Activated CD4-positive, alpha-beta T cell treated with anti-CD3 and anti-CD28 coated beads, Interleukin-2, amount 50 U/mL, for 1 hour (primary cell): ENCODE measurements around the gene ABHD14A.
A peak's percentile ranks its signal among the peaks of the same experiment; 100 is the strongest.

Source experiments
- DNase-seq: peaks from one replicate; pipeline ENCODE4 v3.0.0-alpha.2; 2020

The ABHD14A gene

GRCh38 chr3:51998774-51999173, 23.9 kb downstream of the ABHD14A start:
- no peak for DNase-seq

GRCh38 chr3:51999846-52000245, 25.0 kb downstream of the ABHD14A start:
- DNase-seq, result no peak

- DNase-seq, result peak; percentile 83
Observed at GRCh38 chr3:52001443-52001974, 26.6 kb downstream of the ABHD14A start.

GRCh38 chr3:52002748-52003147, 27.9 kb downstream of the ABHD14A start:
- no peak for DNase-seq

GRCh38 chr3:52004163-52004787, 29.4 kb downstream of the ABHD14A start:
- DNase-seq, result no peak

- no peak for DNase-seq
Observed at GRCh38 chr3:52004906-52005395, 30.1 kb downstream of the ABHD14A start.

GRCh38 chr3:52005571-52005986, 30.7 kb downstream of the ABHD14A start:
- no peak for DNase-seq

GRCh38 chr3:52006017-52006819, 31.4 kb downstream of the ABHD14A start:
- no peak for DNase-seq

GRCh38 chr3:52006820-52007133, 31.9 kb downstream of the ABHD14A start:
- DNase-seq, result no peak

GRCh38 chr3:52007291-52007690, 32.4 kb downstream of the ABHD14A start:
- DNase-seq, result no peak

GRCh38 chr3:52010431-52010830, 35.6 kb downstream of the ABHD14A start:
- no peak for DNase-seq

- no peak for DNase-seq
Observed at GRCh38 chr3:52012699-52013098, 37.8 kb downstream of the ABHD14A start.

- DNase-seq, result no peak
Observed at GRCh38 chr3:52013802-52014598, 39.1 kb downstream of the ABHD14A start.

- DNase-seq, result no peak
Observed at GRCh38 chr3:52014613-52015012, 39.7 kb downstream of the ABHD14A start.

GRCh38 chr3:52015438-52016228, 40.8 kb downstream of the ABHD14A start:
- DNase-seq, result no peak

- no peak for DNase-seq
Observed at GRCh38 chr3:52017586-52017985, 42.7 kb downstream of the ABHD14A start.

GRCh38 chr3:52018319-52019000, 43.6 kb downstream of the ABHD14A start:
- DNase-seq, result no peak

- no peak for DNase-seq
Observed at GRCh38 chr3:52019352-52020080, 44.7 kb downstream of the ABHD14A start.

GRCh38 chr3:52020796-52021195, 45.9 kb downstream of the ABHD14A start:
- DNase-seq, result no peak

GRCh38 chr3:52021489-52022268, 46.8 kb downstream of the ABHD14A start:
- no peak for DNase-seq
